PC-3 (cell line): ENCODE measurements around the gene TRAF1. TPM values are rescaled to one million over a fixed set of nuclear protein-coding genes. Genes with fewer than 3 reads are reported as not detected.

Source experiments
- ATAC-seq: fragments of 200-7000 bp; cut with Tn5 transposase; 2 replicates; pipeline ENCODE4 v1.9.1; 2020; ENCODE audit warnings: mild to moderate bottlenecking, moderate library complexity
- BruUV-seq: library from RNA; stranded (reverse); fragments of 400-500 nt; replicated peaks from 2 replicates; lab custom pipeline; 2021; lab: Mats Ljungman, UMichigan
- CTCF ChIA-PET: fragments of 300-600 bp; sonication (Branson Sonifier 250); formaldehyde crosslinking; loops from one replicate; lab custom pipeline; 2022; ENCODE audit warnings: antibody characterized with exemption; lab: Charles Lee
- POLR2A ChIA-PET: fragments of 300-600 bp; sonication (Branson Sonifier 250); formaldehyde crosslinking; loops from one replicate; lab custom pipeline; 2022; ENCODE audit warnings: antibody characterized with exemption; ENCODE audit not compliant: unreplicated experiment; lab: Charles Lee
- DNase-seq: peaks from one replicate; pipeline ENCODE4 v3.0.0-alpha.2; 2015
- H2AFZ ChIP-seq: fragments of 300-600 bp; sonication (generic); 2 replicates; pipeline ENCODE4 v1.6.0; 2016; ENCODE audit warnings: antibody characterized with exemption, low read length
- H3F3A ChIP-seq: fragments of 300-600 bp; sonication (generic); one replicate; pipeline ENCODE4 v1.6.0; 2017; ENCODE audit warnings: antibody characterized with exemption, low read length, control low read depth, mild to moderate bottlenecking; ENCODE audit not compliant: unreplicated experiment
- H3K27ac ChIP-seq: fragments of 300-600 bp; sonication (generic); 2 replicates; pipeline ENCODE4 v1.5.1; 2016; ENCODE audit warnings: mild to moderate bottlenecking, low read length
- H3K27me3 ChIP-seq: fragments of 300-600 bp; sonication (generic); 2 replicates; pipeline ENCODE4 v1.6.1; 2016; ENCODE audit warnings: low read length, mixed read lengths
- H3K36me3 ChIP-seq: fragments of 300-600 bp; sonication (generic); 2 replicates; pipeline ENCODE4 v1.6.1; 2016; ENCODE audit warnings: low read depth, mixed run types, low read length, mixed read lengths
- H3K4me1 ChIP-seq: fragments of 300-600 bp; sonication (generic); 2 replicates; pipeline ENCODE4 v1.5.1; 2016; ENCODE audit warnings: low read length; ENCODE audit not compliant: insufficient read depth
- H3K4me2 ChIP-seq: fragments of 300-600 bp; sonication (generic); 2 replicates; pipeline ENCODE4 v1.6.0; 2016; ENCODE audit warnings: low read length
- H3K4me3 ChIP-seq: fragments of 300-600 bp; sonication (generic); 2 replicates; pipeline ENCODE4 v1.5.1; 2016; ENCODE audit warnings: mild to moderate bottlenecking, low read length, mixed read lengths
- H3K79me2 ChIP-seq: fragments of 300-600 bp; sonication (generic); 2 replicates; pipeline ENCODE4 v1.6.1; 2017; ENCODE audit warnings: low read length, mixed read lengths
- H3K9ac ChIP-seq: fragments of 300-600 bp; sonication (generic); 2 replicates; pipeline ENCODE4 v1.6.0; 2016; ENCODE audit warnings: mild to moderate bottlenecking, low read length
- H3K9me2 ChIP-seq: fragments of 300-600 bp; sonication (generic); replicated peaks from 2 replicates; pipeline ENCODE4 v1.6.1; 2016; ENCODE audit warnings: mixed run types, low read length, mixed read lengths
- H3K9me3 ChIP-seq: fragments of 300-600 bp; sonication (generic); 2 replicates; pipeline ENCODE4 v1.6.1; 2016; ENCODE audit warnings: low read length, mixed read lengths
- H4K20me1 ChIP-seq: fragments of 300-600 bp; sonication (generic); 2 replicates; pipeline ENCODE4 v1.6.1; 2016; ENCODE audit warnings: low read length, mixed read lengths
- CTCF ChIP-seq: fragments of 300-600 bp; sonication (generic); conservative IDR thresholded peaks from 2 replicates; pipeline ENCODE4 v1.5.1; 2017; ENCODE audit warnings: antibody characterized with exemption, low read depth, mild to moderate bottlenecking, low read length
- EZH2 ChIP-seq: fragments of 300-600 bp; sonication (generic); IDR thresholded peaks from one replicate; pipeline ENCODE4 v1.6.1; 2017; ENCODE audit warnings: antibody characterized with exemption, mild to moderate bottlenecking, low read length; ENCODE audit not compliant: unreplicated experiment
- EZH2phosphoT487 ChIP-seq: fragments of 300-600 bp; sonication (generic); IDR thresholded peaks from 2 replicates; pipeline ENCODE4 v1.6.1; 2018; ENCODE audit warnings: mild to moderate bottlenecking, antibody characterized with exemption, low read length, borderline replicate concordance
- intact Hi-C: fragments of 100-400 bp; cut with micrococcal nuclease; formaldehyde crosslinking; loops from 2 replicates; pipeline ENCODE4 v1.9.0; 2023
- total RNA-seq: library from RNA; depleted of rRNA; stranded (reverse); fragments of >200 nt; gene quantifications from 2 replicates; pipeline ENCODE4 v1.2.3, GENCODE V29; 2014

TRAF1 gene
- total RNA-seq, 1 experiment from 2014 or later: 0.15 TPM

DNA sequence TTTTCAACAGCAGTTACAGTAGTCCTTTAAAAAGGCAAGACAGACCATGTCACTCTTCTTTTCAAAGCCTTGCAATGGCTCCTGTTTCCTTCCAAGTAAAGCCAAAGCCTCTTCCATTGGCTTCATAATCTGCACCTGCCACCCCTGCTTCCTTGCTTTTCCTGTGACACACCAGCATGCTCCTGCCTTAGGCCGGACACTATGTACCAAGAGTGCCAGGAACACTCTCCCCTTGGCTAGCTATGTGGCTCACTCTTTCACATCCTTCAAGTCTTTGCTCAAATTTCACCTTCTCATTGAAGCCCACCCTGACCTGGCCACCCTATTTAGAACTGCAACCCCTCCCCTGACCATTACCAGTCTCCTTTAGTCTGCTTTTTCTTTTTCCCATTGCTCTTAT is 22.2 kb upstream of the TRAF1 start:
- DNase-seq (no peak), ATAC-seq (no peak)
- Histone ChIP-seq H3K27ac (no peak overlapping the region), H3K79me2 (no peaks in the 10 kb centered on the region), H3K4me2 (no peak overlapping the region), H3F3A (no peaks in the 10 kb centered on the region), H3K36me3 (no peaks in the 10 kb centered on the region), H3K9me2 (no peaks in the 10 kb centered on the region), H3K9ac (no peak overlapping the region), H3K4me3 (no peak overlapping the region), H3K9me3 (no peaks in the 10 kb centered on the region), H2AFZ (no peak overlapping the region), H3K4me1 (peaks cover 26% of the 10 kb centered on the region), H4K20me1 (no peaks in the 10 kb centered on the region), H3K27me3 (no peaks in the 10 kb centered on the region)
- ChIA-PET POLR2A (no interaction called here), CTCF (no interaction called here)
- no TSS peak for BruUV-seq
- intact Hi-C loops: no loop called here
- no peak for TF ChIP-seq EZH2
- no peak for TF ChIP-seq CTCF
- no peak for TF ChIP-seq EZH2phosphoT487

DNA sequence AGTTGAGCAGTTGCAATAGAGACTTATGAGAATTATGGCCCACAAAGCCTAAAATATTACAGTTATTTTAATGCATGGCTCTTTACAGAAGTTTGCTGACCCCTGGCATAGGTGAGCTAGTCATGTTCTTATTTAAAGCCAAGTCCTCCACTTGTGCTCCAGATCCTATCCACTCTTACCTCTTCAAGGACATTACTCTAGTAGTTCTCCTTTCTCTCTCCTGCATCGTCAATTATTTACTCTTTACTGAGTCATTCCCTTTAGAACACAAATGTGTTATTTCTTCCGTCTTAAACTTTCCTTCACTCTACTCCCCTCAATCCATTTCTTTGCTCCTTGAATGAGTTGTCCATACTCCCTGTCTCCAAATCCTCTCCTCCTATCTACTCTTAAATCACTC is 20.6 kb upstream of the TRAF1 start:
- intact Hi-C loops: no loop called here
- peak; percentile 53 for DNase-seq

More for the DNA sequence above, 20.6 kb upstream of the TRAF1 start:
- ChIA-PET CTCF (no interaction called here), POLR2A (no interaction called here)
- Histone ChIP-seq H3K9me2 (no peaks in the 10 kb centered on the region), H3K9ac (no peak overlapping the region), H3K79me2 (no peaks in the 10 kb centered on the region), H3K27ac (peak overlapping the region; percentile 12; the same call in 1 of the 2 replicates), H3K4me3 (no peak overlapping the region), H3K27me3 (no peaks in the 10 kb centered on the region), H3K9me3 (no peaks in the 10 kb centered on the region), H3K4me1 (peaks cover 36% of the 10 kb centered on the region), H3K36me3 (no peaks in the 10 kb centered on the region), H3K4me2 (peak overlapping the region; percentile 44), H2AFZ (no peak overlapping the region), H4K20me1 (no peaks in the 10 kb centered on the region), H3F3A (peaks cover 3% of the 10 kb centered on the region)
- peak; percentile 59 for ATAC-seq
- no peak for TF ChIP-seq CTCF
- TF ChIP-seq EZH2phosphoT487: no peak
- TF ChIP-seq EZH2: no peak
- no TSS peak for BruUV-seq
